ENCODE measurements around the gene LNX1. TPM values are rescaled to one million over a fixed set of nuclear protein-coding genes. Genes with fewer than 3 reads are reported as not detected.

The LNX1 gene
- total and polyA plus RNA-seq, 9 of the 15 experiments (the other 6 are each of a cell fraction or from before 2014, with no cell fraction given) = 0.40 to 3.6 (median 2.2) TPM

DNA sequence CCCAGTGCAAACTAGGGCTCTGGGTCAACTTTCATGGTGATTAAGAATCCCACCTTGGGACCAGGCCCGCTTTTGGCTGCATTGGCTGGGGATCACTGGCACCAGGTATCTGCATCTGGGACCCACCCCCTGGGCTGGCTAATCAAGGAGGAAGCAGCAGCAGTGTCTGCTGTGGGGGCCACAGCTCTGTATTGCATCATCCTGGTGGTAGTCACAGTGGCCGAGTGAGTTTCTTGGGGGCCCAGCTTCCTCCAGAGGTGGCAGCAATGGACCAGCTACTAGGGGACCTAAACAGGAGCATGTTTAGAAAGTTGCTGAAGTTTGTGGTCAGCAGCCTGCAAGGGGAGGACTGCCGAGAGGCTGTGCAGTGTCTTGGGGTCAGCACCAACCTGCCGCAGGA is 15.7 kb downstream of the LNX1 start:
- WGBS (ENCODE audit: insufficient coverage, low coverage, missing lambda C conversion rate) = 23% methylated on average over 4 of the region's 4 CpGs
- peak; percentile 35; the same call in 2 of the 3 replicates for ATAC-seq
- TF ChIP-seq CUX1 (CRISPR knock-in tag; IDR thresholded peaks at IDR 0.05) = no peak
- TF ChIP-seq, protein P1, sequence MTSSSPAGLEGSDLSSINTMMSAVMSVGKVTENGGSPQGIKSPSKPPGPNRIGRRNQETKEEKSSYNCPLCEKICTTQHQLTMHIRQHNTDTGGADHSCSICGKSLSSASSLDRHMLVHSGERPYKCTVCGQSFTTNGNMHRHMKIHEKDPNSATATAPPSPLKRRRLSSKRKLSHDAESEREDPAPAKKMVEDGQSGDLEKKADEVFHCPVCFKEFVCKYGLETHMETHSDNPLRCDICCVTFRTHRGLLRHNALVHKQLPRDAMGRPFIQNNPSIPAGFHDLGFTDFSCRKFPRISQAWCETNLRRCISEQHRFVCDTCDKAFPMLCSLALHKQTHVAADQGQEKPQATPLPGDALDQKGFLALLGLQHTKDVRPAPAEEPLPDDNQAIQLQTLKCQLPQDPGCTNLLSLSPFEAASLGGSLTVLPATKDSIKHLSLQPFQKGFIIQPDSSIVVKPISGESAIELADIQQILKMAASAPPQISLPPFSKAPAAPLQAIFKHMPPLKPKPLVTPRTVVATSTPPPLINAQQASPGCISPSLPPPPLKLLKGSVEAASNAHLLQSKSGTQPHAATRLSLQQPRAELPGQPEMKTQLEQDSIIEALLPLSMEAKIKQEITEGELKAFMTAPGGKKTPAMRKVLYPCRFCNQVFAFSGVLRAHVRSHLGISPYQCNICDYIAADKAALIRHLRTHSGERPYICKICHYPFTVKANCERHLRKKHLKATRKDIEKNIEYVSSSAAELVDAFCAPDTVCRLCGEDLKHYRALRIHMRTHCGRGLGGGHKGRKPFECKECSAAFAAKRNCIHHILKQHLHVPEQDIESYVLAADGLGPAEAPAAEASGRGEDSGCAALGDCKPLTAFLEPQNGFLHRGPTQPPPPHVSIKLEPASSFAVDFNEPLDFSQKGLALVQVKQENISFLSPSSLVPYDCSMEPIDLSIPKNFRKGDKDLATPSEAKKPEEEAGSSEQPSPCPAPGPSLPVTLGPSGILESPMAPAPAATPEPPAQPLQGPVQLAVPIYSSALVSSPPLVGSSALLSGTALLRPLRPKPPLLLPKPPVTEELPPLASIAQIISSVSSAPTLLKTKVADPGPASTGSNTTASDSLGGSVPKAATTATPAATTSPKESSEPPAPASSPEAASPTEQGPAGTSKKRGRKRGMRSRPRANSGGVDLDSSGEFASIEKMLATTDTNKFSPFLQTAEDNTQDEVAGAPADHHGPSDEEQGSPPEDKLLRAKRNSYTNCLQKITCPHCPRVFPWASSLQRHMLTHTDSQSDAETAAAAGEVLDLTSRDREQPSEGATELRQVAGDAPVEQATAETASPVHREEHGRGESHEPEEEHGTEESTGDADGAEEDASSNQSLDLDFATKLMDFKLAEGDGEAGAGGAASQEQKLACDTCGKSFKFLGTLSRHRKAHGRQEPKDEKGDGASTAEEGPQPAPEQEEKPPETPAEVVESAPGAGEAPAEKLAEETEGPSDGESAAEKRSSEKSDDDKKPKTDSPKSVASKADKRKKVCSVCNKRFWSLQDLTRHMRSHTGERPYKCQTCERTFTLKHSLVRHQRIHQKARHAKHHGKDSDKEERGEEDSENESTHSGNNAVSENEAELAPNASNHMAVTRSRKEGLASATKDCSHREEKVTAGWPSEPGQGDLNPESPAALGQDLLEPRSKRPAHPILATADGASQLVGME (CRISPR knock-in tag; IDR thresholded peaks at IDR 0.05) = no peak
- no peak for TF ChIP-seq CHD1 (IDR thresholded peaks at IDR 0.05; ENCODE audit: low read length)
- peak; percentile 37; the same call in 1 of the 2 replicates for TF ChIP-seq CEBPG (CRISPR knock-in tag; IDR thresholded peaks at IDR 0.05)
- 0 out of 4 replicates have a peak, but pooled peaks of 1 of the 2 experiments have one; percentile 19 for TF ChIP-seq CEBPG (tag; conservative IDR thresholded peaks at IDR 0.05 in 1 of 2, IDR thresholded peaks at IDR 0.05 in 1 of 2)
- TF ChIP-seq ATF4 (CRISPR knock-in tag; IDR thresholded peaks at IDR 0.05) = peak; percentile 67
- TF ChIP-seq THRB (CRISPR knock-in tag; conservative IDR thresholded peaks at IDR 0.05) = no peak
- TF ChIP-seq SAP30 (IDR thresholded peaks at IDR 0.05; ENCODE audit: borderline replicate concordance, insufficient read depth, low read depth, low read length, poor library complexity, severe bottlenecking) = no peak

More for the DNA sequence above, 15.7 kb downstream of the LNX1 start:
- no peak overlapping the region for H2AFZ ChIP-seq (ENCODE audit: low read depth, low read length)
- H3K27ac ChIP-seq (ENCODE audit: extremely low read depth, low read depth, low read length) = no peak overlapping the region
- no peaks in the 10 kb centered on the region for H3K79me2 ChIP-seq (ENCODE audit: control insufficient read depth, insufficient read depth, low read length)
- H4K20me1 ChIP-seq (replicated peaks; ENCODE audit: control insufficient read depth, insufficient read depth, low read length) = no peaks in the 10 kb centered on the region
- in situ Hi-C loops (cut with MboI) (no loop called here), intact Hi-C loops (cut with micrococcal nuclease) (no loop called here)
- FAIRE-seq (no peak), DNase-seq (ENCODE audit: extremely low read depth in 1 of 4, low spot score in 3 of 4) (no peak)
- no peaks in the 10 kb centered on the region for H3K9me1 ChIP-seq (ENCODE audit: control insufficient read depth, insufficient read depth, low read length)
- H3K4me3 ChIP-seq = no peak overlapping the region
- H3K27me3 ChIP-seq (ENCODE audit: control insufficient read depth in 2 of 2, insufficient read depth in 2 of 2, low read length in 2 of 2) = no peaks in the 10 kb centered on the region
- H3K4me1 ChIP-seq (replicated peaks in 1 of 2; ENCODE audit: control insufficient read depth in 2 of 2, insufficient read depth in 2 of 2, low read length in 2 of 2) = peaks cover 4 to 5% of the 10 kb centered on the region in 2 experiments; a peak in 2 of 5 replicates
- H3K4me2 ChIP-seq (ENCODE audit: insufficient read depth, low read length) = no peak overlapping the region
- no peak overlapping the region for H3K9ac ChIP-seq (ENCODE audit: insufficient read depth in 1 of 2, low read depth in 2 of 2, low read length in 2 of 2)
- H3K36me3 ChIP-seq (ENCODE audit: control insufficient read depth, insufficient read depth, low read length) = no peaks in the 10 kb centered on the region
- H3K9me3 ChIP-seq (replicated peaks; ENCODE audit: control insufficient read depth, insufficient read depth, low read depth, low read length) = no peaks in the 10 kb centered on the region
- CTCF ChIA-PET (ENCODE audit: low intra/inter-chr PET ratio) = no interaction called here
- POLR2A ChIA-PET = no interaction called here
- BruUV-seq (replicated peaks) = no TSS peak
